Measurements from ENCODE around the gene BCL6B.
A peak's percentile ranks its signal among the peaks of the same experiment; 100 is the strongest.
"Not testable (repeated sequence)": the region's sequence is repeated elsewhere in the genome, so short reads cannot be mapped to it uniquely, and the experiment has no call there.

Gene BCL6B

GRCh38 chr17:7034955-7035590 lies 12.2 kb downstream of the BCL6B start:
- DNase-seq: no peak

GRCh38 chr17:7035591-7036368 lies 12.9 kb downstream of the BCL6B start, which contains the start of gene SLC16A13:
Gene SLC16A13 (plus strand): TSS chr17:7036015. CDS start chr17:7036383, 368 bp downstream.
- peak; percentile 82 for DNase-seq

GRCh38 chr17:7038025-7038862 lies 15.4 kb downstream of the BCL6B start:
- DNase-seq: no peak

- DNase-seq: no peak
These were observed 17.0 kb downstream of the BCL6B start for GRCh38 chr17:7039832-7040231.

- no peak for DNase-seq
These were observed 19.0 kb downstream of the BCL6B start for GRCh38 chr17:7041607-7042500.

DNA sequence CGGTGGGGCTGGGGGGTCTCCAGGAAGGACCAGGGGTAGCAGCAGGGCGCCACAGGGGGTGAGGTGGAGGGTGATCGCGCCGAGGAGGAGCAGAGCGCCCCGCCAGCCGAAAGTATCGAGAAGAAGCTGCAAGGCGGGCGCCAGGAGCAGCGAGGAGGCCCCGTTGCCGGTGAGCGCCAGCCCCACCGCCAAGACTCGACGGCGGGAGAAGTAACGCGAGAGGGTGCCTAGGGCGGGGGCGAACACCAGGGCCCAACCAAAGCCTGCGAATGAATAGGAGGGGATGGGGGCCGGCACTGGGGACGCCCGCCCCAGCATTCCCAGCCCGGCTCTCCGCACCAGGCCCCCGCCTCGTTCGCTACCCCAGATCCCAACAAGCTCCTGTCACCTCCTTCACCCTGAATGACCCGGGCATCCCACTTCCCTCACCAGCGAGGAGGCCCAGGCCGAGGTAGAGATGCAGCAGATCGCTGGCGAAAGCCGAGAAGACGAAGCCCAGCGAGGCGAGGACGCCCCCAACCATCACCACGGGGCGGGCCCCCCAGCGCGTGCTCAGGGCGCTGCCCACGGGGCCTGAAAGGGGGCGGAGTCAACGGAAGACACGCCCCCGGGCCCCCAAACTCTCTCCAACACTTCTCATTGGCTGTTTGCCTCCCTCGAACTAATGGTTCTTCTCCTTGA lies 19.8 kb downstream of the BCL6B start:
- DNase-seq: no peak

DNA sequence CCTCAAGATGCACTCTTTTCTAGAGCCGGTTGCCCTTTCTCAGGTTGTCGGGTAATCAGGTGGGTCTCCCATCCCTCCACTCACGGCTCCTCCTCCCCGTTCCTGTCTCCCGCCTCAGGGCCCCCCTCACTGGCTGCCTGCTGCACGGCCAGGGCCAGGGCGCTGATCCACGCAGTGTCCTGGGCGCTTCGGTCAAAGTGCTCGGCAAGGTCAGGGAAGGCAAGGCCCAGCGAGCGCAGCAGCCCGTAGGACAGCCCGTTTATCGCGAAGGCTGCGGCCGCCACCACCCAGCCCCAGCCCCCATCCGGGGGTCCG lies 20.3 kb downstream of the BCL6B start:
- DNase-seq: no peak

- peak; percentile 74 for DNase-seq
These were observed 20.8 kb downstream of the BCL6B start, which contains the start of gene SLC16A11 for GRCh38 chr17:7043497-7044198. Gene SLC16A11 (minus strand): TSS chr17:7044092. CDS start chr17:7043513, 579 bp downstream.

GRCh38 chr17:7045492-7046126 lies 22.8 kb downstream of the BCL6B start:
- DNase-seq: no peak

DNA sequence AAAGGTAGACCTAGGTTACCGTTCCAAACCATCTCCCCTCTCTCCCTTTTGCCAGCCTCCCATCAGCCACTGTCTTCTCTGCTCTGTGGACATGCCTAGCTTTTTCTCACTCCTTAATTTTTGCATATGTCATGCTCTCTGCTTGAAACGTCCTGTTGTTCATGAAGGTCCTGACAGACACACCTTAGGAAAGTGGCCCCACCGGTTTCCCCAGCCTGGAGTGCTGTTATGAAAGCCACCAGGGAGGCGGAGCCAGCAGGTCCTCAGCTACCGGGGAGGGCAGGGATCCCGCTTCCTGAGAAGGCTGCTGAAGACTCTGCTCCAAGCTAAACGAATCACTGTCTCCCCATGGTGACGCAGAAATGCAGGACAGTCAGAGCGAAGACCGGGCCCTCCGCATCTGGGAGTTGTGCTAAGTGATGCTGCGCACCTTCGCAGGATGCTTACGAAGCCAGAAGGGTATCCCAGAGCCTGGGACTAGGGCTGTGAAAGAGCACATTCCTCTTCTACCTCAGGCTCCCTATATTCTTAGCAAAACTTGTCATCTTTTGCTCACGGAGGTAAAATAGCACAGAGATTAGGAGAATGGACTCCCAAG lies 23.4 kb downstream of the BCL6B start:
- DNase-seq: peak; percentile 21

GRCh38 chr17:7046725-7047397 lies 24.0 kb downstream of the BCL6B start:
- not testable (repeated sequence) for DNase-seq

DNA sequence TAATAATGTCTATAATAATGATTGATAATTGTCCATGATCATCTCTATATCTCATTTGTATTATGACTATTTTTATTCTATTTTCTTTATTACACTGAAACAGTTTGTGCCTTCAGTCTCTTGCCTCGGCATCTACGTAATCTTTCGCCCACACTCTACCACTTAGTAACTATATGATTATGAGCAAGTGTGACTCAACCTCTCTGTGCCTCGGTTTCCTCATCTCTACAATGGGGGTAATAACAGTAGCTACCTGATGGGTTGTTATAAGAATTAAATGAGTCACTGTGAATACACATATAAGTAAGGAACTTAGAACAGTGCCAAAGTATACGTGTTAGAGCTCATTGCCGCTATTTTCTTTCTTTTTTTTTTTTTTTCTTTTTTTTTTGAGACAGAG lies 24.7 kb downstream of the BCL6B start:
- no peak for DNase-seq

DNA sequence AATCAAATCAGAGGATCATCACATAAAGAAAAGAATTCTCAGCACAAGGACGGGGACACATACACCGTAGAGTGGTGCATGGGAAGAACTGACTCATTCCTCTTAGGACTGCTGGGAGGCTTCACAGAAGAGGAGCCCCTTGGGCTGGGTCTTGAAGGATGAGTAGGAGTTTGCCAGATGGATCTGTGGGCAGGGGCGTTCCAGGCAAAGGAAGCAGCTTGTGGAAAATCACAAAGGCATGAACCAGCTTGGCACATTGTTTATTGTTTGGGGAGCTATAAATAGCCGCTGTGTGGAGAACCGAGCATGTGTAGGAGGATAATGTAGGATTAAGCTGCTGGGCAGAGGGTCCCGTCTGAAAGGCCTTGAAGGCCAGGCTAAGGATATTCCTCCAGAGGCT lies 26.1 kb downstream of the BCL6B start:
- no peak for DNase-seq

- not testable (repeated sequence) for DNase-seq
These were observed 27.7 kb downstream of the BCL6B start for GRCh38 chr17:7050583-7050982.

DNA sequence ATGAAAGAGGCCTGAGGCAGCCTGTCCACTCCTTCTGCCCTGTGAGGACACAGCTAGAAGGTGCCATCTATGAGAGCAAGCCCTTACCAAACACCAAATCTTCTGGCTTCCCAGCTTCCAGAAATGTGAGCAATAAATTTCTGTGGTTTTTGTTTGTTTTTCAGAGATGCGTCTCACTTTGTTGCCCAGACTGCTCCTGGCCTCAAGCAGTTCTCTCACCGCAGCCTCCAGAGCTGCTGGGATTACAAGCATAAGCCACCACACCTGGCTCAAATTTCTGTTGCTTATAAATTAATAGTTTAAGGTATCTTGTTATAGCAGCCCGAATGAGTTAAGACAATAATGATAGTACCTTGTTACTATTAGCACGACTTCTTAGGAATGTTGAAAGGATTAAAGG lies 33.5 kb downstream of the BCL6B start:
- DNase-seq: no peak

GRCh38 chr17:7058831-7059447 lies 36.1 kb downstream of the BCL6B start:
- DNase-seq: no peak

- no peak for DNase-seq
These were observed 37.5 kb downstream of the BCL6B start for GRCh38 chr17:7060165-7060891.

DNA sequence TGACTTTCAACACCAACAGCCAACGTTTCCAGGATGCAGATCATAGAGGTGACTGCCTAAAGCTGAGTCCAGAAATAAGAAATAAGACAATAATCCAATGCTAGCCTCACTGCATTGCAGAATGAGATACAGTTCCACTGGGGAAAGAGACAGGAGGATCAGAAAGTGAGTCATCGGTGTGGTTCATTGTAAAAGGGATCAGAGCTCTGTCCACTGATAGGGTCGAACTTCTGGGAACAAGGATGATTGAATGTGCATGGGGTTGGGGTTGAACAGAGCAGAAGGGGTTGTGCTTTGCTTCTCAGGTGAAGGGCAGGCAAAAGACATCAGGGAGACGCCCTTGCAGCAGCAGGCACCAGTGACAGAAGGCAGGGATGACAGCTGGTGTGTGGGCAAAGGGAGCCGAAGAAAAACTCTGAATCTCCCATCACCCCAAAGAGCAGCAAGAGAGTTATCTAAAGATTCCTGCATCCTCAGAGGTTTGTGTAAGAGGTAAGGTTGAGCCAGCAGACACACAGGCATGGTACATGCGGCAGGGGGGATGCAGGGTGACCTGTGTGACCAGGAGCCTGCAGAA lies 40.8 kb downstream of the BCL6B start:
- DNase-seq: no peak
